A549 (cell line): ENCODE data around the gene PGLYRP3.

Experiments used
- CEBPB ChIP-seq, 2 experiments: fragments of >200 bp in 1 of 2; sonication (Bioruptor Twin) in 1 of 2; formaldehyde crosslinking in 1 of 2; IDR thresholded peaks; 2 replicates each; pipeline ENCODE4 v1.6.1; 2012 to 2016
- JUNB ChIP-seq: fragments of >200 bp; sonication (Bioruptor Twin); formaldehyde crosslinking; IDR thresholded peaks from 2 replicates; pipeline ENCODE4 v1.6.1; 2016
- MAZ ChIP-seq: fragments of 150-350 bp; IDR thresholded peaks from 2 replicates; pipeline ENCODE4 v1.6.1; 2014; ENCODE audit warnings: antibody characterized with exemption, low read depth, low read length, borderline replicate concordance
- MYC ChIP-seq: IDR thresholded peaks from 2 replicates; pipeline ENCODE4 v1.6.1; 2012; ENCODE audit warnings: mild to moderate bottlenecking, inconsistent platforms, low read length, improper control_type of control experiment, borderline replicate concordance
- POLR2A ChIP-seq: IDR thresholded peaks from 2 replicates; pipeline ENCODE4 v1.6.1; 2012; ENCODE audit warnings: mild to moderate bottlenecking, low read length
- RAD21 ChIP-seq, 2 experiments: fragments of >200 bp in 1 of 2; sonication (Bioruptor Twin) in 1 of 2; formaldehyde crosslinking in 1 of 2; IDR thresholded peaks in 1 of 2; conservative IDR thresholded peaks in 1 of 2; 2 replicates in 1 of 2; 3 replicates in 1 of 2; pipeline ENCODE4 v1.6.1; 2012 to 2018; ENCODE audit warnings: inconsistent platforms in 1 of 2
- RFX5 ChIP-seq: fragments of 450-650 bp; IDR thresholded peaks from 2 replicates; pipeline ENCODE4 v1.7.1; 2014; ENCODE audit warnings: antibody characterized with exemption, mild to moderate bottlenecking, moderate library complexity
- ZFP36 ChIP-seq: fragments of 450-650 bp; IDR thresholded peaks from 2 replicates; pipeline ENCODE4 v1.6.1; 2014; ENCODE audit warnings: borderline replicate concordance; ENCODE audit not compliant: partially characterized antibody
- TF ChIP-seq, protein P1 (sequence below): fragments of >200 bp; sonication (Bioruptor Twin); formaldehyde crosslinking; IDR thresholded peaks from 3 replicates; pipeline ENCODE4 v1.5.1; 2016

DNA sequence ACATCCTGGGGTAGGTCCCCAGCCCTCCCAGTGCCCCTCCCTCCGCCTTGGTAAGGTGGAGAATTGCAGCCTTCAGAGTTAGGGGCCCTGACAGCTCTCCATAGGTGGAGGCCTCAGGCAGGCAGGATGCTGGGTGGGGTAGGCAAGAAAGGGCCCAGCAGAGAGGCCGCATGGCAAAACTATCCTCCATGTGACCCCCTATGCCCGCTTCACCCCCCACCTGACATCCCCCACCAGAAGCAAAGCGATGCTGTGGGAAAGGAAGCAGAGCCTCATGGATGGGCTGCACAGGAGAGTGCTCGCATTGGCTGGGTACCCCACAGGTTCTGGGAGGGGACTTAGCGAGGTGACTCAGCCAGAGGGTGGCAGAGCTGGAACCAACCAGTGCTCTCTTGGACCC, 46.5 kb upstream of the PGLYRP3 start:
- TF ChIP-seq ZFP36 (no peak), RAD21 (conservative IDR thresholded peaks at IDR 0.05 in 1 of 2, IDR thresholded peaks at IDR 0.05 in 1 of 2) (no peak), MYC (no peak), RFX5 (no peak), JUNB (no peak), POLR2A (no peak), CEBPB (IDR thresholded peaks at IDR 0.05) (no peak), MAZ (no peak)
- TF ChIP-seq, protein P1, sequence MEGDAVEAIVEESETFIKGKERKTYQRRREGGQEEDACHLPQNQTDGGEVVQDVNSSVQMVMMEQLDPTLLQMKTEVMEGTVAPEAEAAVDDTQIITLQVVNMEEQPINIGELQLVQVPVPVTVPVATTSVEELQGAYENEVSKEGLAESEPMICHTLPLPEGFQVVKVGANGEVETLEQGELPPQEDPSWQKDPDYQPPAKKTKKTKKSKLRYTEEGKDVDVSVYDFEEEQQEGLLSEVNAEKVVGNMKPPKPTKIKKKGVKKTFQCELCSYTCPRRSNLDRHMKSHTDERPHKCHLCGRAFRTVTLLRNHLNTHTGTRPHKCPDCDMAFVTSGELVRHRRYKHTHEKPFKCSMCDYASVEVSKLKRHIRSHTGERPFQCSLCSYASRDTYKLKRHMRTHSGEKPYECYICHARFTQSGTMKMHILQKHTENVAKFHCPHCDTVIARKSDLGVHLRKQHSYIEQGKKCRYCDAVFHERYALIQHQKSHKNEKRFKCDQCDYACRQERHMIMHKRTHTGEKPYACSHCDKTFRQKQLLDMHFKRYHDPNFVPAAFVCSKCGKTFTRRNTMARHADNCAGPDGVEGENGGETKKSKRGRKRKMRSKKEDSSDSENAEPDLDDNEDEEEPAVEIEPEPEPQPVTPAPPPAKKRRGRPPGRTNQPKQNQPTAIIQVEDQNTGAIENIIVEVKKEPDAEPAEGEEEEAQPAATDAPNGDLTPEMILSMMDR: no peak
